Effector memory CD8-positive, alpha-beta T cell (primary cell): ENCODE measurements around the gene CC2D2B.
A peak's percentile ranks its signal among the peaks of the same experiment; 100 is the strongest.
"Not testable (repeated sequence)": the region's sequence is repeated elsewhere in the genome, so short reads cannot be mapped to it uniquely, and the experiment has no call there.

ENCODE experiments used
- ATAC-seq: fragments of 150-1000 bp; cut with Tn5 transposase; replicated peaks from 2 replicates; pipeline ENCODE4 v1.10.0; 2021; ENCODE audit warnings: mild to moderate bottlenecking, moderate library complexity
- DNase-seq, 3 experiments: peaks; one replicate each; pipeline ENCODE4 v3.0.0; 2021
- H3K27ac Mint-ChIP-seq, 2 donors: one replicate each; pipeline ENCODE4 v1.8.0; 2022; ENCODE audit warnings: mild to moderate bottlenecking in 2 of 2, mixed read lengths in 2 of 2, moderate library complexity in 2 of 2
- H3K27me3 Mint-ChIP-seq, 2 donors: one replicate each; pipeline ENCODE4 v1.8.0; 2022; ENCODE audit warnings: mixed read lengths in 2 of 2
- H3K36me3 Mint-ChIP-seq: one replicate; pipeline ENCODE4 v1.8.0; 2022; ENCODE audit warnings: mild to moderate bottlenecking, moderate library complexity, mixed read lengths; ENCODE audit not compliant: insufficient read depth
- H3K4me1 Mint-ChIP-seq, 2 donors: one replicate each; pipeline ENCODE4 v1.8.0; 2022; ENCODE audit warnings: low read depth in 2 of 2, mixed read lengths in 2 of 2
- H3K4me3 Mint-ChIP-seq, 2 donors: one replicate each; pipeline ENCODE4 v1.8.0; 2022; ENCODE audit warnings: mild to moderate bottlenecking in 2 of 2, mixed read lengths in 2 of 2, moderate library complexity in 2 of 2
- H3K9me3 Mint-ChIP-seq, 2 donors: one replicate each; pipeline ENCODE4 v1.8.0; 2022; ENCODE audit warnings: mixed read lengths in 2 of 2

The CC2D2B gene

DNA sequence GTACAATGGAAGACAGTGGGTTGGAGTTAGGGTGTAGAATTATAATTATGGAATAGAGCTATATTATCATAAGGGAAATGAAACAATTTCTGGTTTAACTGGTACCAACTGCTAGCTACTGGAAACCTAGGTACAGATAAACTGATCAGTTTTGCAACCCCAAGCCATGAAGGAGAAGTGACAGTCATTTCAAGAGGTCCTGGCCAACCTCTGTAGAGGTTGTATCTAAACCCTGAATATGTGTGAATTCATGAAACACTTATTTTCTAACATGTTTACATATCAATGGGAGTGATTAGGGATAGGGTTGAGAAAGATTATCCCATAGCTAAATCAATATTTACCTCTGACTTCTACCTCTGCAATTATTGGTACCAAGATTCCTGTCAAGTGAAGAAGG, 29.9 kb upstream of the CC2D2B start:
- Mint-ChIP-seq H3K27me3 (no peaks in the 10 kb centered on the region), H3K9me3 (no peaks in the 10 kb centered on the region), H3K36me3 (no peaks in the 10 kb centered on the region), H3K4me1 (no peaks in the 10 kb centered on the region), H3K4me3 (no peak overlapping the region), H3K27ac (no peak overlapping the region)
- no peak for DNase-seq
- ATAC-seq = no peak

DNA sequence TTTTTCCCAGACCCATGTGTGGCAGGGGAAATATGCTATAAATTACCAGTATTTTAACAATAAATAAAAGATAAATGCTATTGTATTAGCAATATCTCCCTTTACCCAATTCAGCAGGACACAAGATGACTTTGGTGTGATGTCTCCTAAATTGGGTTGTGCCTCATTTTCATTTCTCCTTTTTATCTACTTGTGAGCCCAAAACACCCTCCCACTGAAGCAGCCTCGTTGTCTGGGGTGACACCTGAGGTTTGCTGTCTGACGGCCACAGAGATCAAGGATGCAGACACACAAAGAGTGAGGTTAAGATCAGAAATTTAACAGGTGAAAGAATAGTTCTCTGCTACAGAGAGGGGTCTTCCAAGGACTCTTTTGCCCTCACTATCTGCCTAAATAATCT, 27.1 kb upstream of the CC2D2B start:
- H3K27me3 Mint-ChIP-seq = no peaks in the 10 kb centered on the region
- H3K36me3 Mint-ChIP-seq = no peaks in the 10 kb centered on the region
- H3K27ac Mint-ChIP-seq = no peak overlapping the region
- H3K4me1 Mint-ChIP-seq = no peaks in the 10 kb centered on the region
- no peak for ATAC-seq
- H3K9me3 Mint-ChIP-seq = no peaks in the 10 kb centered on the region
- no peak overlapping the region for H3K4me3 Mint-ChIP-seq
- DNase-seq = no peak

DNA sequence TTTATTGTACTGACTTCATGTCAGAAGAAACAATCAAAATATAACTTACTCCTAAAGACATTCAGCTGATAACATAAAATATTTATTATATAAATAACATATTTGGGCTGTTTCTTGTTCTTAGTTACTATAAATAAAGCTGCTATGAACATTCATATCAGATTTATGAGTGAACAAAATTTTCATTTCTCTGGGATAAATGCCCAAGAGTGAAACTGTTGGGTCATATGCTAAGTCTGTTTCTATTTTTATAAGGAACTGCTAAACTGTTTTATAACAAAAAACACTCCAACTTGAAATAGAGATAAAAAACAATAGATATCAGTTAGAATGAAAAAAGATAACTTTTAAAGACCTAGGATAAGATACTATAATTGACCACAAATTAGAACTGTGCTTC, 26.5 kb upstream of the CC2D2B start:
- H3K27ac Mint-ChIP-seq = no peak overlapping the region
- no peaks in the 10 kb centered on the region for H3K27me3 Mint-ChIP-seq
- no peaks in the 10 kb centered on the region for H3K9me3 Mint-ChIP-seq
- H3K4me3 Mint-ChIP-seq = no peak overlapping the region
- ATAC-seq (no peak), DNase-seq (no peak)
- no peaks in the 10 kb centered on the region for H3K4me1 Mint-ChIP-seq
- no peaks in the 10 kb centered on the region for H3K36me3 Mint-ChIP-seq

DNA sequence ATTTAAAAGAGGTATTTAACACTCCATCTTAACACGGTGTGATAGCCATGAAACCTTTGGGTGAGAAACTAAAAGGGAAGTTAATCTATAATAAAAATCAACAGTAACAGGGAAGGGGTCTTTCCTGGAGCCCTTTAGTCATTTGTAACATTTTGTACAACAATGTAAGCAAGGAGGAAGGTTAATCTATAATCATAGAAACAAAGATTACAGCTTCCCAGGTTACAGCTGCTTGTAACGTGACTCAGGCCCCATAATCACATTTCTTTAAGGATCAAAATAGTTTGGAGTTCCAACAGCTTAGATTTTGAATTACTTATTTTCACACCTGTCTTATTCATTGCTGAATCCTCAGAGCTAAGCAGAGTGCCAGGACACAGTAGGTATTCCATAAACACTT, 17.9 kb upstream of the CC2D2B start:
- Mint-ChIP-seq H3K36me3 (no peaks in the 10 kb centered on the region), H3K9me3 (no peaks in the 10 kb centered on the region), H3K27me3 (no peaks in the 10 kb centered on the region), H3K4me3 (no peak overlapping the region), H3K4me1 (no peaks in the 10 kb centered on the region), H3K27ac (no peak overlapping the region)
- DNase-seq (no peak), ATAC-seq (no peak)

DNA sequence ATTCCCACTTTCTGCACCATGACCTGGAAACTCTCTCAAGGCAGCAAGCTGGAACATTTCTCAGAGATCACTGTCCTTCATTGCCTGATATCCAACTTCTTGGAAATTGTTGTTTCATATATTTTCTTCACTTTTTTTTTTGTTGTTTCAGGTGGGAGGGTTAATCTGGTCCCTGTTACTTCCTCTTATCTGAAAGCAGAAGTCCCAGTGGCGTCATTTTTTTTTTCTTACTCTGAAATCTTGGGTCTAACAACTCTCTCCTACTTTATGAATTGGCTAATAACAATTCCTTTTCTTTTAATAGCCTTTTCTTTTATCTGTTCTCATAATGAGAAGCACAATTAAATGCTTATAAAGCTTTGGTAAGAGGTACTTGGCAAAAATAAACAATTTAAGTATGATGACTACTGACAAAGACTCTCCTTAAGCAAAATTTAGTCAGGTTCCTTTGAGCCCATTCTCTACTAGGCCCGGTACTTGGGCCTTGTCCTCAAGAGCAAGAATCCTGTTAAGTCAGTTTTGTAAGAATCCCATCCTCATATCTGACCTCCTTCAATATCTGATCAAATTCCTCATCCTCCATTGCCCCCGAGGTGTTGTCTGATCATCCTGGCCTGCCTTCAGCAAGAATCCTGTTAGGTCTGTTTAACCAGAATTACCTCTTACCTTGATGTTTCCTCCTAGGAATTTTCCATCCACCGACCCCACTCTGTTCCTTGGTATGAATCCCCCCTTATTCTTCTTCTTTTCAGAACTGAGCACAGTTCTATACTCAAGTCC, 11.5 kb upstream of the CC2D2B start:
- DNase-seq (no peak), ATAC-seq (no peak)
- Mint-ChIP-seq H3K27me3 (no peaks in the 10 kb centered on the region), H3K4me1 (no peaks in the 10 kb centered on the region), H3K36me3 (peaks cover 31% of the 10 kb centered on the region), H3K27ac (peak overlapping the region in 1 of 2 donors; percentile 57), H3K9me3 (no peaks in the 10 kb centered on the region), H3K4me3 (no peak overlapping the region)

DNA sequence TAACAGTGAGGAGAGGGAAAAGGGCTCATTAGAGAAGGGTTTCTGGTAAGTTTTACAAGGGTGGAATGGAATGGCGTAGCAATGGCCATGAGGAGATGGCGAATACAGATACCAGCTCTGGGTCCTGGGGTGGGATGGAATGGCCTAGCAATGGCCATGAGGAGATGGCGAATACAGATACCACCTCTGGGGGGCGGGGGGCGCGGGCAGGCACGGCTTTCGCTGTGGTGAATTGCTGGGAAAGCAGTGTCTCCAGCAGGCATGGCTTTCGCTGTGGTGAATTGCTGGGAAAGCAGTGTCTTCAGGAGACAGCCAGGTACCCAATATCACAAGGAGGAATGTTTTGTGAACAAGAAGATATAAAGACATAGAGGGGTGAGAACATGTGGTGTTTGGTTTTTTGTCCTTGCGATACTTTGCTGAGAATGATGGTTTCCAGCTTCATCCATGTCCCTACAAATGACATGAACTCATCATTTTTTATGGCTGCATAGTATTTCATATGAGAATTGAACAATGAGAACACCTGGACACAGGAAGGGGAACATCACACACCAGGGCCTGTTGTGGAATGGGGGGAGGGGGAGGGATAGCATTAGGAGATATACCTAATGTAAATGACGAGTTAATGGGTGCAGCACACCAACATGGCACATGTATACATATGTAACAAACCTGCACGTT, 1.7 kb upstream of the CC2D2B start:
- not testable (repeated sequence) for H3K4me1 Mint-ChIP-seq, H3K9me3 Mint-ChIP-seq, H3K36me3 Mint-ChIP-seq, DNase-seq, H3K27ac Mint-ChIP-seq, ATAC-seq, H3K27me3 Mint-ChIP-seq
- H3K4me3 Mint-ChIP-seq = peak overlapping the region; percentile 88 to 91

DNA sequence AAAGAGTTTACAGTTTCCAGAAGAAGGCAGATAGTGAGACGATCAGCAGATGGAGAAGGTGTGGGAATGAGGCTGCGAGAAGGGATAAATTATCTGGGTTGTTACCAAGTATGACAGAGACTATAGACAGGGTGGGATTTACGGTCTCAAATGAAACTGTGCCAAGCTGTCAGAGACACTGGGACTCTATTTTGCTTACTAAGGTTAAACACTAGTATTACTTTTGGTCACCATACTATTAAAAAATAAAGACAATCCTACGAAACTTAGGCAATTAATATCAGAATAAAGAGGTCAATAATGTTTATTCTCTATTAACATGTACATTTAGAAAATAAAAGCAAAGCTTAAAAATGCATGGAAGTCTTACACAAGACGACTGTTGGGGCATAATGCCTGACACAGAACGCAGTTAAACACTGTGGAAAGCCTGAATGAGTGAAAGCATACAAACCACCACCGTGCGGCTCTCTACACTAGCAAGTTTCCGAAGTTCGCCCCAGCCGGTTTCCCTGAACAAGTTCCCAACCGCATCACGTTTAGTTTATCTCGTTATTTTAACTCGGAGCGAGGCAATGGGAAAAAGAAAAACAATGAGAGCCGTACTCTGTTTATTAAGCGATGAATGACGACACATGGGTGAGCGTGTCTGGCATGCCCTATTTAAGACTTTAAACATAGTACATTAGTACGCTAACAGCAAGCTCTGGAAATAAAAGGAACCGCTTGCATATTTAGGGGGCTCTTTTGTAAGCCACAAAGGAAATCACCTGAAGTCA, 909 bp upstream of the CC2D2B start:
- ATAC-seq (peak; percentile 48), DNase-seq (peak; percentile 1 to 27 (median 5))
- H3K27ac Mint-ChIP-seq = peak overlapping the region; percentile 13 to 84
- H3K27me3 Mint-ChIP-seq = no peaks in the 10 kb centered on the region
- H3K4me3 Mint-ChIP-seq = peak overlapping the region; percentile 88 to 91
- H3K36me3 Mint-ChIP-seq = peaks cover 4% of the 10 kb centered on the region
- no peaks in the 10 kb centered on the region for H3K9me3 Mint-ChIP-seq
- H3K4me1 Mint-ChIP-seq = peaks cover 7 to 10% of the 10 kb centered on the region in 2 donors

DNA sequence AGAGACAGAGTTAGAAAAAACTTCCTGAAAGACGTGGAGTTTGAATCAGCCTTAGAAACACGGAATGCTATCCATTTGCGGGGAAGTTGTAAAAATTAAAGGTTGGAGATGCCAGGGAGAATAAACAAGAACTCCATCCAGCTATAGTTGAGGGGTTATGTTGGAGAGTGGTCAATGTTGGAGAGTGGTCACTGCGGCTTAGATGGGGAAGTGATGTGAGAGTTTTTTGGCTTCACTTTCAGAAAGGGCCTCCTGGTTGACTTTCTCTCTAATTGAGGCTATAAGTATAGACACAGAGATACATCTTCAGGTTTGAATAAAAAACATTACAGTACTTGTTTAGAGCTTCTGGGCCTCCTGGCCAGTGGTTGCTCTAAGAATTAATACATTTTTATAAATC, 675 bp downstream of the CC2D2B start:
- H3K4me3 Mint-ChIP-seq = peak overlapping the region; percentile 88 to 91

DNA sequence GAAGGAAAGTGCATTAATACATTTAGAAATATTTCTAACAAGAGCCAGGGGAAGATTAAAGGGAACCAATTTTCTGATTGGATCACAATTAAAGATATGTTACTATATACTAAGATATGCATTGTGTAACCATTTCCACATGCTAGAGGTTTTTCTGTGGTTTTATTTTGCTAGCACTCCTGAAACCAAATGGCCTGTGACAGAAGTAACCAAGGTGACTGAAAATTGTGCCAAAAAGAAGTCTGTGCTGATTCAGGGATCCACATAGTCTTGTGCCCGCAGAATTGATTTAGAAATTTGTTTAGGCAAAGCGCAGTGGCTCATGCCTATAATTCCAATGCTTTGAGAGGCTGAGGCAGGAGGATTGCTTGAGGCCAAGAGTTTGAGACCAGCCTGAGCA, 1.8 kb downstream of the CC2D2B start:
- Mint-ChIP-seq H3K9me3 (no peaks in the 10 kb centered on the region), H3K27me3 (peaks cover 6 to 7% of the 10 kb centered on the region in 2 donors), H3K4me3 (no peak overlapping the region), H3K4me1 (peaks cover 7 to 10% of the 10 kb centered on the region in 2 donors), H3K36me3 (peaks cover 4% of the 10 kb centered on the region), H3K27ac (no peak overlapping the region)
- ATAC-seq = no peak
- no peak for DNase-seq

More for the DNA sequence above, 675 bp downstream of the CC2D2B start:
- H3K9me3 Mint-ChIP-seq = no peaks in the 10 kb centered on the region
- peaks cover 4% of the 10 kb centered on the region for H3K36me3 Mint-ChIP-seq
- H3K4me1 Mint-ChIP-seq = peaks cover 7 to 10% of the 10 kb centered on the region in 2 donors
- no peaks in the 10 kb centered on the region for H3K27me3 Mint-ChIP-seq
- no peak overlapping the region for H3K27ac Mint-ChIP-seq
- no peak for DNase-seq
- ATAC-seq = no peak

DNA sequence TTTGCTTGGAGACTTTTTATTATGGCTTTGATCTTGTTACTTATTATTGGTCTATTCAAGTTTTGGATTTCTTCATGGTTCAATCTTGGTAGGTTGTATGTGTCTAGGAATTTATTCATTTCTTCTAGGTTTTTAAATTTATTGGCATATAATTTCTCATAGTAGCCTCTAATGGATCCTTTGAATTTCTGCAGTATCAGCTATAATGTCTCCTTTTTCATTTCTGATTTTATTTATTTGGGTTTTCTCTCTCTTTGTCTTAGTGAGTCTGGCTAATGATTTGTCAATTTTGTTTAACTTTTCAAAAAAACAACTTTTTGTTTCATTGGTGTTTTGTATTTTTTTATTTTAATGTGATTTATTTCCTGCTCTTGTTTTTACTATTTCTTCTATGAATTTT, 8.3 kb downstream of the CC2D2B start:
- H3K27ac Mint-ChIP-seq, DNase-seq, ATAC-seq, H3K4me3 Mint-ChIP-seq, H3K9me3 Mint-ChIP-seq, H3K36me3 Mint-ChIP-seq, H3K4me1 Mint-ChIP-seq: not testable (repeated sequence)
- H3K27me3 Mint-ChIP-seq = peaks cover 19 to 40% of the 10 kb centered on the region in 2 donors

DNA sequence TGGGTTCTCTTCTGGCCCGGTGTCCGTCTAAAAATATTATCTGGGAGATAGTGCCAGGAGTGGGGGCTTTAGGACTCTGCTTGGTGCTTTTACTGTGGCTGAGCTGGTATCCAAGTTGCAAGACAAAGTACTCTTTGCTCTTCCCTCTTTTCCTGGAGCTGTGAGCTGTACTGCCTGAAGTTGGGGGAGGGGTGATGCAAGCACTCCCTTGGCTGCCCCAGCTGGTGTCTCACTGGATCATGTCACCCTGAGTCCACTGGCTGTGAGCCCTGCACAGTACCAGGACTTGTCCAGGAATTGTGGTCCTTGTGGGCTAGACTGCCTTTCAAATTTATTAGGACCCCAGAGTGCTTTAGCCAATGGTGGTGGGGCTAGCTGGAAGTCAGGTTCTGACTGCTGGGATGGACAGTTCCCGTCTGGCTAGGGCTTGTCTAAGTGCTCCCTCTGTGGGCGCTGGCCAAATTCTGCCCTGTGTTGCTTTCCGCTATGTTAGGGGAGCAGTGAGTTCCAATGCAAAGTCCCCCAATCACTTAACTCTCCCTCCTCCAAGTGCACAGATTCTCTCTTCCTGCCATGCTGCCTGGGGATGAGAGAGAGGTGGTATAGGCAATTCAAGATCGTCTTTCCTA, 13.1 kb downstream of the CC2D2B start:
- Mint-ChIP-seq H3K36me3 (no peaks in the 10 kb centered on the region), H3K27ac (no peak overlapping the region), H3K9me3 (no peaks in the 10 kb centered on the region), H3K4me1 (no peaks in the 10 kb centered on the region), H3K27me3 (peaks cover 17 to 22% of the 10 kb centered on the region in 2 donors), H3K4me3 (no peak overlapping the region)
- no peak for DNase-seq
- no peak for ATAC-seq

DNA sequence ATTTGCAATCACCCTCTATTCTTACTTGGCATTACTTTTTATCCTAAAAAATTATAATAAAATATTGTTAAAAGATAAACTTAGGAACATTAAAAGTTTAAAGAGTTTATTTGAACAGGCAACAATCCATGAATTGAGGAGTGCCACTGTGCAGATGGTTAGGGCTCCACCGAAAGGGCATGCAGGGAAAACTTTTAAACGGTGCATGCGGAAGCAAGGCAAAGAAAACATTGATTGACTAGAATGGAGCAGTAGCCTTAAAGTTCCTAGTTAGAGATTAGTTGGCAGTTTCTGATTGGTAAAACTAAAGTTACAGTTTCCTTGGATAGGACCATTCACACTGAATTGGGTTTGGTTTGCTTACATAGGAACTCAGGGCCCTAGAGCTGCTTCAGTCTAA, 17.3 kb downstream of the CC2D2B start:
- ATAC-seq = no peak
- H3K4me3 Mint-ChIP-seq = no peak overlapping the region
- no peak for DNase-seq
- H3K9me3 Mint-ChIP-seq = no peaks in the 10 kb centered on the region
- no peaks in the 10 kb centered on the region for H3K4me1 Mint-ChIP-seq
- H3K36me3 Mint-ChIP-seq = no peaks in the 10 kb centered on the region
- no peak overlapping the region for H3K27ac Mint-ChIP-seq
- H3K27me3 Mint-ChIP-seq = peaks cover 12 to 14% of the 10 kb centered on the region in 2 donors

DNA sequence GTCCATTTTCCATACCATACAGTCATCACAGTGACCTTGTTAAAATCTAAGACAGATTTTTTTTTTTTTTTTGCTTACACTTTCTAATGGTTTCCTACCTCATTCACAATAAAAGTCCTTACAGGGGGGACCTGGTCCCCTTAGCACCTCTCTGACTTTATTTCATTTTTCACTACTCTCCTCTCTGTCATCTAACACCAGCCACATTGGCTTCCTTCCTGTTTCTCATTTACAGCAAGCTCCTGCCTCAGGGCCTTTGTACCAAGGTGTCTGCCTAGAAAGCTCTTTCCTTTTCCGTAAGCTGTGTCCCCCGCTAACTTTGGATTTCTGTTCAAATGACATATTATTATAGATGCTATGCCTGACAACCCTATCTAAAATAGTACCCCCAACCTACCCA, 27.7 kb downstream of the CC2D2B start:
- Mint-ChIP-seq H3K27ac (no peak overlapping the region), H3K4me1 (no peaks in the 10 kb centered on the region), H3K9me3 (peaks cover 3 to 19% of the 10 kb centered on the region in 2 donors), H3K27me3 (peaks cover 38 to 52% of the 10 kb centered on the region in 2 donors), H3K4me3 (no peak overlapping the region), H3K36me3 (peaks cover 4% of the 10 kb centered on the region)
- ATAC-seq (no peak), DNase-seq (no peak)
